ENCODE results near the gene SESN1. TPM values are rescaled to one million over a fixed set of nuclear protein-coding genes. Genes with fewer than 3 reads are reported as not detected.

The SESN1 gene
- total and polyA plus RNA-seq, 9 of the 15 experiments (the other 6 are each of a cell fraction or from before 2014, with no cell fraction given): 3.1 to 13.0 (median 7.4) TPM

GRCh38 chr6:109104512-109104911, 9.9 kb upstream of the SESN1 start:
- Histone ChIP-seq H3K9me3 (replicated peaks; ENCODE audit: control insufficient read depth, insufficient read depth, low read depth, low read length) (no peaks in the 10 kb centered on the region; the same call in 1 of the 2 replicates), H2AFZ (ENCODE audit: low read depth, low read length) (no peak overlapping the region), H3K4me2 (ENCODE audit: insufficient read depth, low read length) (no peak overlapping the region), H3K27me3 (ENCODE audit: control insufficient read depth in 2 of 2, insufficient read depth in 2 of 2, low read length in 2 of 2) (no peaks in the 10 kb centered on the region), H3K4me1 (replicated peaks in 1 of 2; ENCODE audit: control insufficient read depth in 2 of 2, insufficient read depth in 2 of 2, low read length in 2 of 2) (peaks cover 4 to 9% of the 10 kb centered on the region in 2 experiments), H3K79me2 (ENCODE audit: control insufficient read depth, insufficient read depth, low read length) (peaks cover 86% of the 10 kb centered on the region), H3K9ac (ENCODE audit: insufficient read depth in 1 of 2, low read depth in 2 of 2, low read length in 2 of 2) (peak overlapping the region in 1 of 2 experiments; percentile 69; a peak in 1 of 4 replicates), H3K27ac (ENCODE audit: extremely low read depth, low read depth, low read length) (no peak overlapping the region), H4K20me1 (replicated peaks; ENCODE audit: control insufficient read depth, insufficient read depth, low read length) (no peaks in the 10 kb centered on the region), H3K4me3 (no peak overlapping the region), H3K36me3 (ENCODE audit: control insufficient read depth, insufficient read depth, low read length) (peaks cover 49% of the 10 kb centered on the region; the same call in 2 of the 3 replicates), H3K9me1 (ENCODE audit: control insufficient read depth, insufficient read depth, low read length) (no peaks in the 10 kb centered on the region)
- CTCF ChIA-PET (ENCODE audit: low intra/inter-chr PET ratio): no interaction called here
- in situ Hi-C loops (cut with MboI): no loop called here
- DNase-seq (ENCODE audit: extremely low read depth in 1 of 4, low spot score in 3 of 4): no peak
- peak; percentile 15; the same call in 2 of the 3 replicates for ATAC-seq
- POLR2A ChIA-PET: interaction anchor here (1.4 kb wide), 1 partner anchor 12 kb away, joined by 4 read pairs; no protein-coding TSS in a partner anchor
- FAIRE-seq: no peak
- intact Hi-C loops (cut with micrococcal nuclease): no loop called here
- TF ChIP-seq ZNF121 (CRISPR knock-in tag; conservative IDR thresholded peaks at IDR 0.05) (peak; percentile 28; the same call in 1 of the 2 replicates), HMBOX1 (IDR thresholded peaks at IDR 0.05) (no peak), BCOR (IDR thresholded peaks at IDR 0.05) (peak; percentile 41; the same call in 1 of the 2 replicates), ZBTB2 (IDR thresholded peaks at IDR 0.05) (0 out of 2 replicates have a peak, but pooled peaks have one; percentile 27), SNIP1 (IDR thresholded peaks at IDR 0.05; ENCODE audit: low read depth) (no peak)
- BruUV-seq (replicated peaks): no TSS peak
- 59% methylated on average over 3 of the region's 3 CpGs for WGBS (ENCODE audit: insufficient coverage, low coverage, missing lambda C conversion rate)
